NCI-H1417 treated with DMSO at 0.1 percent for 48 hours (cell line): Measurements from ENCODE around the gene ATG7.
"Not testable (repeated sequence)": the region's sequence is repeated elsewhere in the genome, so short reads cannot be mapped to it uniquely, and the experiment has no call there.

ENCODE experiments used
- DNase-seq: peaks from one replicate; lab custom pipeline; 2025; lab: John Stamatoyannopoulos, UW

The ATG7 gene

GRCh38 chr3:11251807-11252176, 20.4 kb upstream of the ATG7 start:
- no peak for DNase-seq

GRCh38 chr3:11254876-11255275, 17.3 kb upstream of the ATG7 start:
- no peak for DNase-seq

GRCh38 chr3:11255537-11255936, 16.7 kb upstream of the ATG7 start:
- not testable (repeated sequence) for DNase-seq

- no peak for DNase-seq
These were observed 13.2 kb upstream of the ATG7 start for GRCh38 chr3:11258958-11259357.

GRCh38 chr3:11260460-11260859, 11.7 kb upstream of the ATG7 start:
- no peak for DNase-seq

GRCh38 chr3:11269007-11269406, 3.2 kb upstream of the ATG7 start:
- DNase-seq: no peak

- no peak for DNase-seq
These were observed 843 bp downstream of the ATG7 start for GRCh38 chr3:11272906-11273574.

GRCh38 chr3:11273891-11274291, 1.7 kb downstream of the ATG7 start:
- DNase-seq: no peak

GRCh38 chr3:11274566-11275142, 2.5 kb downstream of the ATG7 start:
- DNase-seq: no peak

GRCh38 chr3:11275926-11276325, 3.7 kb downstream of the ATG7 start:
- no peak for DNase-seq

GRCh38 chr3:11276901-11277300, 4.7 kb downstream of the ATG7 start:
- DNase-seq: no peak

GRCh38 chr3:11282250-11283138, 10.3 kb downstream of the ATG7 start:
- DNase-seq: no peak

GRCh38 chr3:11283139-11283475, 10.9 kb downstream of the ATG7 start:
- DNase-seq: no peak

- no peak for DNase-seq
These were observed 11.8 kb downstream of the ATG7 start for GRCh38 chr3:11284011-11284410.

- no peak for DNase-seq
These were observed 13.3 kb downstream of the ATG7 start for GRCh38 chr3:11285471-11285870.

GRCh38 chr3:11287404-11287803, 15.2 kb downstream of the ATG7 start:
- no peak for DNase-seq

GRCh38 chr3:11288021-11288491, 15.9 kb downstream of the ATG7 start:
- DNase-seq: no peak

- DNase-seq: no peak
These were observed 16.8 kb downstream of the ATG7 start for GRCh38 chr3:11288786-11289637.

GRCh38 chr3:11289864-11290263, 17.7 kb downstream of the ATG7 start:
- no peak for DNase-seq

GRCh38 chr3:11290743-11291680, 18.8 kb downstream of the ATG7 start:
- no peak for DNase-seq

- no peak for DNase-seq
These were observed 19.6 kb downstream of the ATG7 start for GRCh38 chr3:11291808-11292207.
